Smooth muscle cell (in vitro differentiated cells): Measurements from ENCODE around the gene OR5AL1. TPM values are rescaled to one million over a fixed set of nuclear protein-coding genes. Genes with fewer than 3 reads are reported as not detected.
"Not testable (repeated sequence)": the region's sequence is repeated elsewhere in the genome, so short reads cannot be mapped to it uniquely, and the experiment has no call there.

Experiments used
- DNase-seq: peaks from one replicate; lab custom pipeline; 2025; ENCODE audit not compliant: unreplicated experiment; lab: John Stamatoyannopoulos, UW
- H2AFZ ChIP-seq: fragments of 200-600 bp; sonication (generic); 2 replicates; pipeline ENCODE4 v1.6.0; 2016; ENCODE audit warnings: antibody characterized with exemption, low read depth, mild to moderate bottlenecking
- H3F3A ChIP-seq: fragments of 200-600 bp; sonication (generic); 2 replicates; pipeline ENCODE4 v1.6.0; 2017; ENCODE audit warnings: antibody characterized with exemption, low read depth
- H3K27ac ChIP-seq: fragments of 200-600 bp; sonication (generic); 2 replicates; pipeline ENCODE4 v1.5.1; 2016; ENCODE audit warnings: low read depth, mild to moderate bottlenecking
- H3K27me3 ChIP-seq: fragments of 200-600 bp; sonication (generic); 2 replicates; pipeline ENCODE4 v1.6.1; 2016; ENCODE audit warnings: low read depth, mild to moderate bottlenecking
- H3K36me3 ChIP-seq: fragments of 200-600 bp; sonication (generic); 2 replicates; pipeline ENCODE4 v1.5.1; 2016; ENCODE audit warnings: low read depth
- H3K4me1 ChIP-seq: fragments of 200-600 bp; sonication (generic); 2 replicates; pipeline ENCODE4 v1.5.1; 2016; ENCODE audit warnings: low read depth
- H3K4me2 ChIP-seq: fragments of 200-600 bp; sonication (generic); 2 replicates; pipeline ENCODE4 v1.6.0; 2016; ENCODE audit warnings: mild to moderate bottlenecking
- H3K4me3 ChIP-seq: fragments of 200-600 bp; sonication (generic); 2 replicates; pipeline ENCODE4 v1.5.1; 2016; ENCODE audit warnings: mild to moderate bottlenecking
- H3K79me2 ChIP-seq: fragments of 200-600 bp; sonication (generic); 2 replicates; pipeline ENCODE4 v1.6.0; 2016; ENCODE audit warnings: low read depth, mild to moderate bottlenecking
- H3K9ac ChIP-seq: fragments of 200-600 bp; sonication (generic); 2 replicates; pipeline ENCODE4 v1.6.0; 2016; ENCODE audit warnings: low read depth
- H3K9me3 ChIP-seq: fragments of 200-600 bp; sonication (generic); replicated peaks from 2 replicates; pipeline ENCODE4 v1.5.1; 2016; ENCODE audit warnings: low read depth
- H4K20me1 ChIP-seq: fragments of 200-600 bp; sonication (generic); 2 replicates; pipeline ENCODE4 v1.6.0; 2016; ENCODE audit warnings: low read depth
- CTCF ChIP-seq: fragments of 200-600 bp; sonication (generic); IDR thresholded peaks from 2 replicates; pipeline ENCODE4 v1.5.1; 2017; ENCODE audit warnings: borderline replicate concordance, mild to moderate bottlenecking, antibody characterized with exemption; ENCODE audit not compliant: insufficient read depth, poor library complexity, severe bottlenecking
- WGBS: methylation state at CpG from one replicate; pipeline ENCODE4 v1.1.7; 2016; ENCODE audit warnings: low lambda C conversion rate; 5-methylcytosine and 5-hydroxymethylcytosine counted together
- polyA plus RNA-seq: library from polyadenylated mRNA; unstranded; fragments of >200 nt; fragmentation: Nextera tagmentation; extraction: Ambion mirVana; gene quantifications from 2 replicates; pipeline ENCODE4 v1.2.1, GENCODE V29; 2016
- total RNA-seq: library from RNA; depleted of rRNA; stranded (reverse); fragments of >200 nt; gene quantifications from 2 replicates; pipeline ENCODE4 v1.2.3, GENCODE V29; 2014

The OR5AL1 gene
- total and polyA plus RNA-seq, 2 experiments from 2014 or later, result not detected

GRCh38 chr11:56396047-56396446 is 16.4 kb upstream of the OR5AL1 start:
- H2AFZ ChIP-seq, result no peak overlapping the region
- H3K4me2 ChIP-seq, result no peak overlapping the region
- no peak overlapping the region for H3K9ac ChIP-seq
- no peak for TF ChIP-seq CTCF
- no peaks in the 10 kb centered on the region for H3K36me3 ChIP-seq
- WGBS, result 47% methylated on average over 3 of the region's 3 CpGs
- H3K4me3 ChIP-seq, result no peak overlapping the region
- no peaks in the 10 kb centered on the region for H3K27me3 ChIP-seq
- H3K27ac ChIP-seq, result no peak overlapping the region
- DNase-seq, result no peak
- no peaks in the 10 kb centered on the region for H3F3A ChIP-seq
- no peaks in the 10 kb centered on the region for H4K20me1 ChIP-seq
- no peaks in the 10 kb centered on the region for H3K9me3 ChIP-seq
- no peaks in the 10 kb centered on the region for H3K79me2 ChIP-seq
- no peaks in the 10 kb centered on the region for H3K4me1 ChIP-seq

- not testable (repeated sequence) for H3K79me2 ChIP-seq, H4K20me1 ChIP-seq, H3K4me2 ChIP-seq, H3K9ac ChIP-seq, H2AFZ ChIP-seq, DNase-seq, H3K36me3 ChIP-seq, H3K4me3 ChIP-seq, H3K27me3 ChIP-seq, H3K27ac ChIP-seq, H3K4me1 ChIP-seq, H3K9me3 ChIP-seq, H3F3A ChIP-seq
- WGBS, result 92% methylated on average over 25 of the region's 27 CpGs
Measured at GRCh38 chr11:56401858-56402461, 10.5 kb upstream of the OR5AL1 start.

GRCh38 chr11:56404393-56404792 is 8.1 kb upstream of the OR5AL1 start:
- Histone ChIP-seq H3K9ac (no peak overlapping the region), H3K27ac (no peak overlapping the region), H3K4me2 (no peak overlapping the region), H3K4me1 (no peaks in the 10 kb centered on the region), H3F3A (no peaks in the 10 kb centered on the region), H3K27me3 (no peaks in the 10 kb centered on the region), H3K36me3 (no peaks in the 10 kb centered on the region), H3K9me3 (no peaks in the 10 kb centered on the region), H3K79me2 (no peaks in the 10 kb centered on the region), H4K20me1 (no peaks in the 10 kb centered on the region), H3K4me3 (no peak overlapping the region), H2AFZ (no peak overlapping the region)
- DNase-seq, result no peak
- no peak for TF ChIP-seq CTCF
- 93% methylated on average over 2 of the region's 2 CpGs for WGBS

- Histone ChIP-seq H3K4me3 (no peak overlapping the region), H3K79me2 (no peaks in the 10 kb centered on the region), H3F3A (no peaks in the 10 kb centered on the region), H3K27ac (no peak overlapping the region), H4K20me1 (no peaks in the 10 kb centered on the region), H3K9me3 (no peaks in the 10 kb centered on the region), H3K4me2 (no peak overlapping the region), H2AFZ (no peak overlapping the region), H3K4me1 (no peaks in the 10 kb centered on the region), H3K9ac (no peak overlapping the region), H3K36me3 (no peaks in the 10 kb centered on the region), H3K27me3 (no peaks in the 10 kb centered on the region)
- TF ChIP-seq CTCF, result no peak
- DNase-seq, result no peak
Measured at GRCh38 chr11:56410801-56411200, 1.7 kb upstream of the OR5AL1 start.
